Subcutaneous abdominal adipose tissue (tissue), 5 donors: ENCODE measurements around the gene SEMA4B.

Experiments
- H3K27ac ChIP-seq: one replicate; pipeline ENCODE4 v1.7.0; 2013; ENCODE audit warnings: low read depth, mild to moderate bottlenecking, inconsistent platforms, low read length, moderate library complexity
- H3K27me3 ChIP-seq, 5 donors: one replicate each; pipeline ENCODE4 v1.7.0; 2013; ENCODE audit warnings: low read length in 5 of 5, inconsistent platforms in 1 of 5; ENCODE audit not compliant: control insufficient read depth in 5 of 5, insufficient read depth in 4 of 5
- H3K36me3 ChIP-seq, 5 donors: one replicate each; pipeline ENCODE4 v1.7.0; 2013; ENCODE audit warnings: low read length in 5 of 5; ENCODE audit not compliant: control insufficient read depth in 5 of 5, insufficient read depth in 5 of 5
- H3K4me1 ChIP-seq, 5 donors: one replicate each; pipeline ENCODE4 v1.7.0; 2013; ENCODE audit warnings: low read length in 5 of 5, mild to moderate bottlenecking in 3 of 5, moderate library complexity in 1 of 5; ENCODE audit not compliant: control insufficient read depth in 5 of 5, insufficient read depth in 5 of 5
- H3K4me3 ChIP-seq, 5 donors: one replicate each; pipeline ENCODE4 v1.7.0; 2013; ENCODE audit warnings: low read length in 5 of 5, low read depth in 1 of 5
- H3K9ac ChIP-seq, 5 donors: one replicate each; pipeline ENCODE4 v1.7.0; 2013; ENCODE audit warnings: low read length in 5 of 5, mild to moderate bottlenecking in 4 of 5, moderate library complexity in 3 of 5
- H3K9me3 ChIP-seq, 5 donors: one replicate each; pipeline ENCODE4 v1.7.0; 2013; ENCODE audit warnings: low read length in 5 of 5; ENCODE audit not compliant: control insufficient read depth in 5 of 5
- donor health status: healthy.
- donor health status: healthy.
- donor health status: healthy.
- donor health status: healthy.
- donor health status: healthy.

The SEMA4B gene

GRCh38 chr15:90201130-90201943 lies at the start of gene SEMA4B:
Gene SEMA4B, plus strand, starts transcription at chr15:90201330. Its CDS starts 249 bp downstream, at chr15:90201579.
- peak within 1 kb of the TSS in 4 of 5 donors; percentile 62 to 76 (median 72) for H3K9ac ChIP-seq
- H3K4me3 ChIP-seq: peak within 1 kb of the TSS; percentile 70 to 82 (median 76)
- H3K9me3 ChIP-seq: no peaks in the 10 kb centered on the region
- peaks cover 0 to 26% (median 22%) of the 10 kb centered on the region in 5 donors for H3K4me1 ChIP-seq
- H3K27ac ChIP-seq: no peak within 1 kb of the TSS
- H3K27me3 ChIP-seq: peaks cover 0 to 7% (median 0%) of the 10 kb centered on the region in 5 donors
- H3K36me3 ChIP-seq: no peaks in the 10 kb centered on the region

DNA sequence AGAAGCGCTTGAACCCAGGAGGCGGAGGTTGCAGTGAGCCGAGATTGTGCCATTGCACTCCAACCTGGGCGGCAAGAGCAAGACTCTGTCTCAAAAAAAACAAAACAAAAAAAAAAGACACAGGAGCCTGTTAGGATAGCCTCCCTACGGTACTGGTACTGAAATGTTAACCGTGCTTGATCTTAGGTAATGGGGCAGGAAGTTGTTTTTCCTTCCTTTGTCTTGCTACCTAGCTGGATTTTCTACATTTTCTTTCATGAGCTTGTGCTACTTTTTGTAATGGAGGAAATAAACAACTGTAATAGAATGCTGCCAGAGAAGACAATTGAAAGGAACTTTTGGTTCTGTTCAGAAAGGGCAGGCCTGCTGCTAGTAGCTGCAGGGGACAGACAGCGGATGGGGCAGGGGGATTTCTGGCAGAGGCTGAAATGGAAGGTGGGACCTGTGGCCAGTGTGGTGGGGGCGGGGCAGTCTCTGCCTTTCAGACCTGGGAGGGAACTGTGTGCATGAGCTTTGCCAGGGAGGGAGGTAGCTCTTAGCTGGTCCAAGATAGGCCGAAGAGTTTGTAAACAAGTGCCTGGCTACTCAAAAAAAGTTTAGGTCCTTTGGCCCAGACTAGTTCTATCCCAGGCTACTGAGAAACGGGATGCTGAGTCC lies 49.0 kb upstream of the SEMA4B start:
- Histone ChIP-seq H3K36me3 (no peaks in the 10 kb centered on the region), H3K4me3 (no peak overlapping the region), H3K9me3 (no peaks in the 10 kb centered on the region), H3K9ac (no peak overlapping the region), H3K27me3 (no peaks in the 10 kb centered on the region), H3K4me1 (peaks cover 0 to 14% (median 0%) of the 10 kb centered on the region in 5 donors), H3K27ac (no peak overlapping the region)

- Histone ChIP-seq H3K27ac (no peak overlapping the region), H3K4me1 (peaks cover 6 to 23% (median 9%) of the 10 kb centered on the region in 5 donors), H3K27me3 (no peaks in the 10 kb centered on the region), H3K4me3 (no peak overlapping the region), H3K9me3 (no peaks in the 10 kb centered on the region), H3K9ac (no peak overlapping the region), H3K36me3 (no peaks in the 10 kb centered on the region)
Observed at GRCh38 chr15:90153658-90154057, 47.5 kb upstream of the SEMA4B start.

- peaks cover 6 to 29% (median 10%) of the 10 kb centered on the region in 5 donors for H3K4me1 ChIP-seq
- no peaks in the 10 kb centered on the region for H3K36me3 ChIP-seq
- no peak overlapping the region for H3K4me3 ChIP-seq
- H3K9me3 ChIP-seq: no peaks in the 10 kb centered on the region
- H3K27ac ChIP-seq: no peak overlapping the region
- H3K27me3 ChIP-seq: no peaks in the 10 kb centered on the region
- no peak overlapping the region for H3K9ac ChIP-seq
Observed at GRCh38 chr15:90154246-90154645, 46.9 kb upstream of the SEMA4B start.

- Histone ChIP-seq H3K27me3 (no peaks in the 10 kb centered on the region), H3K27ac (no peak overlapping the region), H3K4me1 (peaks cover 6 to 31% (median 10%) of the 10 kb centered on the region in 5 donors), H3K4me3 (no peak overlapping the region), H3K9ac (no peak overlapping the region), H3K9me3 (no peaks in the 10 kb centered on the region), H3K36me3 (no peaks in the 10 kb centered on the region)
Observed at GRCh38 chr15:90154861-90155626, 46.1 kb upstream of the SEMA4B start.

DNA sequence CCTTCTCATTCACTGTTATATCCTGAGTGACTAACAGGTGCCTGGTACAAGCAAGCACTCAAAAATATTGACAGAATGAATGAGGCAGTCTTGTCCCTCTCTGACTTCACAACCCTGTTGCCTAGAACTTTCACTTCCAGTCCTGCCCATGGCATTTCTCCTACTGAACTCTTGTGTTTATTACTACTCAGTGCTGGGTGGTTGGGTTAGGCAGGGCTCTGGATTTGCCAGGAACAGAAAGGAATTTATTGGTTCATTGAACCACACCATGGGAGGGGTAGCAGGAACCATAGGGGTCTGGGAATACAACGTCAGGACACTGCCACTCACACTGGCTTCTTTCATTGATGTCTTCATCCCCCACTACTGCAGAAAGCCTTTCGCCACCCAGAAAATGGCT lies 41.9 kb upstream of the SEMA4B start:
- no peak overlapping the region for H3K9ac ChIP-seq
- no peaks in the 10 kb centered on the region for H3K27me3 ChIP-seq
- H3K4me3 ChIP-seq: no peak overlapping the region
- no peaks in the 10 kb centered on the region for H3K9me3 ChIP-seq
- no peaks in the 10 kb centered on the region for H3K36me3 ChIP-seq
- H3K27ac ChIP-seq: no peak overlapping the region
- peaks cover 6 to 26% (median 10%) of the 10 kb centered on the region in 5 donors for H3K4me1 ChIP-seq

- Histone ChIP-seq H3K9ac (no peak overlapping the region), H3K27me3 (no peaks in the 10 kb centered on the region), H3K9me3 (no peaks in the 10 kb centered on the region), H3K4me3 (no peak overlapping the region), H3K36me3 (no peaks in the 10 kb centered on the region), H3K4me1 (peaks cover 6 to 17% (median 10%) of the 10 kb centered on the region in 5 donors), H3K27ac (no peak overlapping the region)
Observed at GRCh38 chr15:90160781-90161727, 40.1 kb upstream of the SEMA4B start.

DNA sequence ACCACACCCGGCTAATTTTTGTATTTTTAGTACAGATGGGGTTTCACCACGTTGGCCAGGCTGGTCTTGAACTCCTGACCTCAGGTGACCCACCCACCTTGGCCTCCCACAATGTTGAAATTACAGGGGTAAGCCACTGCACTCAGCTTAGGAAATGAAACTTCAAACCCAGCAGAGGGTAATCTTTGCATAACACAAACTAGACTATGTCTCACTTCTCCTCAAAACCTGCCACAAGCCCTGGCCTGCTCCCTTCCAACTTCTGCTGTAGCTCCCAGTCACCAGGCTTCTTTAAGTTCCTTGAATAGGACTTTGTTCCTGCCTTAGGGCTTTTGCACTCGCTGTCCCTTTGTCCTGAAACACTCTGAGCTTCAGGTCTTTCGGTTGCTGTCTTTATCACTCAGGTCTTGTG lies 39.2 kb upstream of the SEMA4B start:
- Histone ChIP-seq H3K4me3 (no peak overlapping the region), H3K4me1 (peaks cover 6 to 17% (median 10%) of the 10 kb centered on the region in 5 donors), H3K9me3 (no peaks in the 10 kb centered on the region), H3K9ac (no peak overlapping the region), H3K27ac (no peak overlapping the region), H3K27me3 (no peaks in the 10 kb centered on the region), H3K36me3 (no peaks in the 10 kb centered on the region)

DNA sequence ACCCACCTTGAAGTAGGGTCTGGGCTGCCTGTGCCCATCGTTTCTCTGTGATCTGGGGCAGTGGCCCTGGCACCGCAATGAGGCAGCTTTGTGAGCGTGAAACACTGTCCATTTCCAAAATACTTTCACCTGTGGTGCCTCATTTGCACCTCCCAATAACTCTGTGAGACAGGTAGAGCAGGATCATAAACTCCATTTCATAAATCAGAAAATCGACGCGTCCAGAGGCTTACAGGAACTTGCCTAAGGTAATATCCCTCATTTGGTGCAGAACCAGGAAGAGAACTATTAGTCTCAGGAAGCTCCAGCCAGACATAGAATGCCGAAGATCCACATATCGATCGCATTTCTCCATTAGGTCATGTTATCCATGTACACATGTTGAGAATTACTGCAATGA lies 38.2 kb upstream of the SEMA4B start:
- H3K27me3 ChIP-seq: no peaks in the 10 kb centered on the region
- no peak overlapping the region for H3K27ac ChIP-seq
- H3K36me3 ChIP-seq: no peaks in the 10 kb centered on the region
- no peaks in the 10 kb centered on the region for H3K9me3 ChIP-seq
- H3K4me1 ChIP-seq: peaks cover 6 to 15% (median 8%) of the 10 kb centered on the region in 5 donors
- H3K9ac ChIP-seq: no peak overlapping the region
- no peak overlapping the region for H3K4me3 ChIP-seq
